ENCODE data around the gene DNMBP. TPM values are rescaled to one million over a fixed set of nuclear protein-coding genes. Genes with fewer than 3 reads are reported as not detected.

The DNMBP gene
- total and polyA plus RNA-seq, 2 of the 4 experiments (the other 2 are of a cell fraction) = 10.9 to 13.6 TPM

- intact Hi-C loops (cut with micrococcal nuclease) (no loop called here), in situ Hi-C loops (cut with MboI; ENCODE audit: low sequenced_read_pairs) (no loop called here), dilution Hi-C loops (cut with HindIII; ENCODE audit: low sequenced_read_pairs, unreplicated experiment) (no loop called here)
- Histone ChIP-seq H3K9ac (ENCODE audit: low read depth, low read length) (no peak overlapping the region), H3K27me3 (ENCODE audit: control insufficient read depth, insufficient read depth, low read length) (no peaks in the 10 kb centered on the region), H4K20me1 (ENCODE audit: insufficient read depth, low read length) (peaks cover 7% of the 10 kb centered on the region; the same call in 1 of the 2 replicates), H2AK9ac (replicated peaks; ENCODE audit: low read depth, low read length, poor library complexity) (no peak overlapping the region), H3K4me1 (ENCODE audit: control insufficient read depth, insufficient read depth, low read length) (peaks cover 17% of the 10 kb centered on the region), H4K91ac (ENCODE audit: insufficient read depth, low read depth, low read length) (no peak overlapping the region), H3K36me3 (ENCODE audit: control insufficient read depth, insufficient read depth, low read length) (no peaks in the 10 kb centered on the region), H2BK20ac (ENCODE audit: low read depth, low read length) (no peak overlapping the region), H3K4me3 (ENCODE audit: insufficient read depth, low read depth, low read length) (no peak overlapping the region), H3K79me1 (ENCODE audit: low read depth in 1 of 2, low read length in 2 of 2) (peaks cover 11 to 60% of the 10 kb centered on the region in 2 experiments; a peak in 3 of 4 replicates), H3K4ac (ENCODE audit: low read depth, low read length) (peak overlapping the region; percentile 1; the same call in 1 of the 2 replicates), H3K9me3 (ENCODE audit: control insufficient read depth, insufficient read depth, low read length) (no peaks in the 10 kb centered on the region), H2BK120ac (ENCODE audit: low read depth, low read length) (peak overlapping the region; percentile 6; the same call in 1 of the 2 replicates), H4K8ac (ENCODE audit: low read depth in 2 of 2, low read length in 2 of 2) (0 out of 4 replicates have a peak overlapping the region, but pooled peaks of 1 of the 2 experiments have one; percentile 33), H3K4me2 (ENCODE audit: low read depth, low read length) (no peak overlapping the region), H2AFZ (replicated peaks; ENCODE audit: low read length, poor library complexity) (no peak overlapping the region), H3K56ac (ENCODE audit: extremely low read depth, insufficient read depth, low read length) (no peak overlapping the region), H2BK5ac (ENCODE audit: low read depth, low read length, poor library complexity, severe bottlenecking) (no peak overlapping the region), H4K5ac (ENCODE audit: low read depth, low read length) (no peak overlapping the region), H2AK5ac (ENCODE audit: low read depth, low read length) (peak overlapping the region; percentile 2; the same call in 1 of the 2 replicates), H3K9me1 (ENCODE audit: insufficient read depth, low read length) (peaks cover 11% of the 10 kb centered on the region), H3K14ac (replicated peaks; ENCODE audit: low read depth, low read length) (no peak overlapping the region), H3K27ac (ENCODE audit: insufficient read depth, low read length) (no peak overlapping the region), H3K23ac (ENCODE audit: low read depth, low read length) (peak overlapping the region; percentile 39; the same call in 1 of the 2 replicates), H3K18ac (ENCODE audit: low read depth, low read length) (no peak overlapping the region), H2BK15ac (ENCODE audit: low read depth, low read length) (no peak overlapping the region)
- BruUV-seq (replicated peaks) = no TSS peak
- no peak for TF ChIP-seq CEBPB (IDR thresholded peaks at IDR 0.05; ENCODE audit: low read depth, low read length)
- TF ChIP-seq MXI1 (IDR thresholded peaks at IDR 0.05; ENCODE audit: borderline replicate concordance, low read depth, low read length) = no peak
- no peak for TF ChIP-seq RAD21 (IDR thresholded peaks at IDR 0.05; ENCODE audit: low read length)
- no peak for TF ChIP-seq CHD1 (IDR thresholded peaks at IDR 0.05; ENCODE audit: low read depth, low read length)
- no peak for TF ChIP-seq USF2 (IDR thresholded peaks at IDR 0.05; ENCODE audit: low read depth, low read length)
- no peak for TF ChIP-seq SMC3 (IDR thresholded peaks at IDR 0.05; ENCODE audit: low read depth, low read length)
- no peak for TF ChIP-seq ELK1 (IDR thresholded peaks at IDR 0.05; ENCODE audit: borderline replicate concordance, low read depth, low read length)
- no peak for TF ChIP-seq BHLHE40 (IDR thresholded peaks at IDR 0.05; ENCODE audit: low read depth, low read length)
- no peak for TF ChIP-seq RCOR1 (IDR thresholded peaks at IDR 0.05; ENCODE audit: insufficient replicate concordance, low read length)
- TF ChIP-seq MAZ (IDR thresholded peaks at IDR 0.05; ENCODE audit: borderline replicate concordance, low read depth, low read length) = no peak
- no peak for TF ChIP-seq NFE2L2 (IDR thresholded peaks at IDR 0.05; ENCODE audit: low read depth, low read length)
- no peak for TF ChIP-seq FOS (IDR thresholded peaks at IDR 0.05; ENCODE audit: low read depth, low read length)
- TF ChIP-seq CTCF (conservative IDR thresholded peaks at IDR 0.05; ENCODE audit: low read depth, low read length) = no peak
- TF ChIP-seq RFX5 (IDR thresholded peaks at IDR 0.05; ENCODE audit: low read depth, low read length) = no peak
- TF ChIP-seq MAFK (IDR thresholded peaks at IDR 0.05; ENCODE audit: low read depth, low read length) = no peak
- TF ChIP-seq POLR2A (IDR thresholded peaks at IDR 0.05; ENCODE audit: low read depth, low read length) = no peak
- CTCF ChIA-PET = no interaction called here
- no peak for ATAC-seq (ENCODE audit: low read depth)
- 89% methylated on average over 2 of the region's 3 CpGs; no CpG with 5 or more reads in 1 of the 2 experiments for WGBS, 2 experiments (ENCODE audit: extremely low coverage in 2 of 2, insufficient read length in 1 of 2)
- DNase-seq = no peak
- POLR2A ChIA-PET (ENCODE audit: unreplicated experiment) = no interaction called here
Measured at GRCh38 chr10:99995269-99995668, 14.5 kb downstream of the DNMBP start.
